ENCODE data around the gene CHST9.
"Not testable (repeated sequence)": the region's sequence is repeated elsewhere in the genome, so short reads cannot be mapped to it uniquely, and the experiment has no call there.

The CHST9 gene

DNA sequence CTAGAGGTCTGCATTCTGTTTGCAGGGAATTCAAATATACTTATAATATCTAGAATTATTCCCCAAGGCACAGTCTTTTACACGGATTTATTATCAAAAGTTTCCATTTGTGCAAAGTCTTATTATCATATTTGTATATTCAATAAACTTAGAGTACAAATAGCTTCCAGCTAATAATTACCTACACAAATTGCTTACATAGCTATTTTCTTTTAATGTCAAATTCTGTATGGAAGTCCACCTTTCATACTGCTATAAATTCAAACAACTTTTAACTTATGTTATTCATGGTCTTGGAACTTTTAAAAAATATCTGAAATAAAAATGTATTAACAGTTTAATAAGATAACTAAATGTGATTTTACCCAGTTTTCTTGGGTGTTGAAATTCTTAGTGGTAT is 13.1 kb downstream of the CHST9 start:
- DNase-seq (ENCODE audit: low spot score) = no peak

DNA sequence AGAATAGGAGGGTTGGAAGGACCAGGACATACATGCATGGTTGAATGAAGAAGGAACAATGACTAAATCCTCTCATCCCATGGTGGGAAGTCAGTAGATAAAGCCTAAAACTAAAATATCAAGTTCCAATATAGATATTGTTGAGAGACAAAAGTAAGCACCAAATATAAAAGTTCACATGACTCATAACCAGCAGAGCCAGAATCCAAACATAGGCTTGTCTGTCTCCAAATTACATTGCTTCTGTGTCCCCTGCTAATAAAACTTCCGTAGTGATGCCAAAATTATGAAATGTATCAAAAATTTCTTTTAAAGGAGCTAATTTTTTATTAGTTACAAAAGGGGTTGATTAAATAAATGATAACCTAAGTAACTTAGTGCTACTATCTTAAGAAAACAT is 19.7 kb downstream of the CHST9 start:
- DNase-seq (ENCODE audit: low spot score) = no peak

DNA sequence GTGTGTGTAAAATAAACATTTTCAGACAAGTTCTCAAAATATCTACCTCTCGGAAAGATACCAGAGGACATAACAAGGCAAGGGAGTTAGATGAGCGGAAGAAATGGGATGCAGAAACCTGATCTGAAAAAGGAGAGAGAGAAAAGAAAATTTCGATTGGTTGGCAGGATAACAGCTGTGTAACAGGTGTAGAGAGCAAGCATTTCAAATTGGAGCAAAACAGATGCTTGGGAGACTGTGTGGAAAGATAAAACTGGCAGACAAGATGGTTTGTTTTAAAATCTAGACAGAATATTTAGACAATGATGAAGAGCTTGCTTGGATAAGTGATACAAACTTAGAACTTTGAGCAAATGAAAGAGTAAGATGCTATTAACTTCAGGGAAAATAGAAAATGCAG is 20.2 kb downstream of the CHST9 start:
- no peak for DNase-seq (ENCODE audit: low spot score)

DNA sequence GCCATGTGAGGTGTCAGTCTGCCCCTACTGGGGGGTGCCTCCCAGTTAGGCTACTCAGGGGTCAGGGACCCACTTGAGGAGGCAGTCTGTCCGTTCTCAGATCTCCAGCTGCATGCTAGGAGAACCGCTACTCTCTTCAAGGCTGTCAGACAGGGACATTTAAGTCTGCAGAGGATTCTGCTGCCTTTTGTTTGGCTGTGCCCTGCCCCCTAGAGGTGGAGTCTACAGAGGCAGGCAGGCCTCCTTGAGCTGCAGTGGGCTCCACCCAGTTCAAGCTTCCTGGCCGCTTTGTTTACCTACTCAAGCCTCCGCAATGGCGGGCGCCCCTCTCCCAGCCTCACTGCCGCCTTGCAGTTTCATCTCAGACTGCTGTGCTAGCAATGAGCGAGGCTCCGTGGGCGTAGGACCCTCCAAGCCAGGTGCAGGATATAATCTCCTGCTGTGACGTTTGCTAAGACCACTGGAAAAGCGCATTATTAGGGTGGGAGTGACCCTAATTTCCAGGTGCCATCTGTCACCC is 21.9 kb downstream of the CHST9 start:
- DNase-seq (ENCODE audit: low spot score) = not testable (repeated sequence)

DNA sequence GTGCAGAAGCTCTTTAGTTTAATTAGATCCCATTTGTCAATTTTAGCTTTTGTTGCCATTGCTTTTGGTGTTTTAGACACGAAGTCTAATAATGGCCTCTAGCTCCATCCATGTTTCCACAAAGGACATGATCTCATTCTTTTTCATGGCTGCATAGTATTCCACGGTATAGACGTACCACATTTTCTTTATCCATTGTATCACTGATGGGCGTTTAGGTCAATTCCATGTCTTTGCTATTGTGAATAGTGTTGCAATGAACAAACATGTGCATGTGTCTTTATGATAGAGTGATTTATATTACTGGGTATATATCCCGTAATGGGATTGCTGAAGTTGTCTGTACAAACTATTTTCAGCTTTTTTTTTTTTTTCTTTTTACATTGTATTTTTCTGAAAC is 35.9 kb downstream of the CHST9 start:
- DNase-seq (ENCODE audit: low spot score) = not testable (repeated sequence)

DNA sequence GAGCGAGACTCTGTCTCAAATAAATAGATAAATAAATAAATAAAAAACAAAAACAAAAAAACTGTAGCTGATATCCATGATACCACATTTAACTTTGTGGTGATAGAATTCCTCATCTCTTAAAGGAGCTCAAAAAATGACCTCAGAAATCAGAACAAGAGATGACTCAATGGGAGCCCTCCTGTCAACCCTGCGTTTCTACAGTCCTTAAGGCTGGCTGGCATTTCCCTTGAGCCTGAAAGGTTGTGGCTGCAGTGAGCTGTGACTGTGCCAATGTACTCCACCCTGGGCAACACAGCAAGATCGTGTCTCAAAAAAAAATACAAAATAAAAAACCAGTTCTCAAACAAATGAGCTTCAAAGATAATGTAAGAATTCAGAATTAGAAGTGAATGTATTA is 40.4 kb downstream of the CHST9 start:
- no peak for DNase-seq (ENCODE audit: low spot score)

DNA sequence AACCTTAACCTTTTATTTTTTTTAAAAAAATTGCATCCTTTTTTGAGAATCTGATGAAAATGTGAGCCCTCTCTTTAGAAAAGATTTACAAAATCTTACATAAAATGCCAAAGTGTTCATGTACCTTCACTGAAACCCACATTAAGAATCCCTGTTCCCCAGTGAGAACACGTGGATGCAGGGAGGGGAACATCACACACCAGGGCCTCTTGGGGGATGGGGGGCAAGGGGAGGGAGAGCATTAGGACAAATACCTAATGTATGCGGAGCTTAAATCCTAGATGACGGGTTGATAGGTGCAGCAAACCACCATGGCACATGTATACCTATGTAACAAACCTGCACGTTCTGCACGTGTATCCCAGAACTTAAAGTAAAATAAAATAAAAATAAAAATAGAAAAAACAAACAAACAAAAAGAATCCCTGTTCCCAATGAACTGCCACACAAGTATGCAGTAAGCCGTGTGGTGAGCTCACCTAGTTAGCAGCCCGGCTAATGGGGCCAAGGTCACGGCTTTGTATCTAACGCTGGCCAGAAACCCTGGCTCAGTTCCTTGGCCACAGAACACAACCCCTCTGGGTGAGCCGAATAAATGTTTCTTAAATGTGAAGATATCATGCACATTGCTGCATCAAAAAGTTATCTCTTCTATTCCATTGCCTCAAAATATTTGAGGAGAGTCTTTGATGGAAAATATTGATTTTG is 41.4 kb downstream of the CHST9 start:
- DNase-seq (ENCODE audit: low spot score) = no peak

DNA sequence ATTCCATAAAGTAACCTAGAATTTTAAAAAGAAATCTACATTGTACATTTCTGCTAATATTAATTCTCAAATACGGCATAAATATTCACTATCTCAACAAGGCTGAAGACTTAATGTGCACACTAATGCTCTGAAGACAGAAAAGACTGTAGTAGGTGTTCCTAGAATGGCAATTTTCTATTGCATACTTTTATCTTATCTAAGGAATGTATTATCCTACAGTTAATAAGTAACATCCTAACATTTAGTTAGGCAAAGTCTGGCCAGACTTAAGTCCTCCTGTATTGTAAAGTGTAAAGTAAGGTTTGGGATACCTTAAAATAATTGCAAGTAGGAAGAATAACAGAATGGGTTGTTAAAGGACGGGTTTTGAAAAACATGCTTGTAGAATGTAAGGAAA is 42.2 kb downstream of the CHST9 start:
- no peak for DNase-seq (ENCODE audit: low spot score)

DNA sequence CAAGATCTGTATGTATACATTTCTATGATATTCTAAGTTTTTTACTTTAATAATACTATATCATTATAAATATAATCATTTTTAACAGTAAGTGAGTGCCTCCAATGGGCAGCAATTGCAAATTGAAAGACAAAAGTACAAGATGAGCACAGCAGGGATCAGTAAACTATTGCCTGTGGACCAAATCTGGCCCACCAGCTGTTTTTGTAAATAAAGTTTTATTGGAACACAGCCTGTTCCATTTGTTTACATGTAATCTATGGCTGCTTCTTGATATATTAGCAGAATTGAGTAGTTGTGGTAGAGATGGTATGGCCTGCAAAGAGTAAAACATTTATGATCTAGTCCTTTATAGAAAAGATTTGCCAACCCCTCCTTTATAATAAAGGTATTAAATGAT is 43.2 kb downstream of the CHST9 start:
- no peak for DNase-seq (ENCODE audit: low spot score)

DNA sequence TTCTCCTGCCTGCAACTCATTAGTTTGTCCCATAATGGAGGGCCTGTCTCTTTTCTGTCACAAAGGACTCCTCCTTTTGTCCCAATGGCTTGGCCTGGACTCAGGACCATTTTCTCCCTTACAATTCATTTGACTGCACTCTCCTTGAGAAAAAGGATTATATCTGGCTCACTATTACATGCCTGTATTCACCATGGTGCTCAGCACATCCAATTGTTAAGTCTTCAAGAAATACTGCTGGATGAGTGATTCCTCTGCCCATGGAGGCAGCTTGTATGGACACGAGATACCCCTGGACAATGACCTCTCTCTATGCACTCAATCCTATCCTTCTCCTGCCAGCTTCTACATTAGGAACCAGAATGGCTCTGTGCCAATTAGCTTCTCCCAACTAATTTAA is 47.0 kb downstream of the CHST9 start:
- no peak for DNase-seq (ENCODE audit: low spot score)

DNA sequence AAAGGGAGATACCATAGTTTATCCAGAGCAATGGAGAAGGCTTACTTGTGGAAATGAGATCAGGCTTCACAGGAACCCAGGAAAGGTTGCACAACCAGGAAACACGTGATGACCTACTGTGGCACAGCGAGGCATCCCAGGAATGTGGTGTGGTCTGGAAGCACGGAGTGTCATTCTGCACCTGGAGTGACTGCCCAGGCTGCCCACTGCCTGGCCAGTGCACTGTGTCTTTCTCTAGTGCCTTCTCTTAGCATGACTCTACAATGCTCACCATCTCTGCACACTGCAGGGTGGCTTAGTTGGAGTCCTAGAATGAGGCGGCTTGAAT is 48.9 kb downstream of the CHST9 start:
- no peak for DNase-seq (ENCODE audit: low spot score)

DNA sequence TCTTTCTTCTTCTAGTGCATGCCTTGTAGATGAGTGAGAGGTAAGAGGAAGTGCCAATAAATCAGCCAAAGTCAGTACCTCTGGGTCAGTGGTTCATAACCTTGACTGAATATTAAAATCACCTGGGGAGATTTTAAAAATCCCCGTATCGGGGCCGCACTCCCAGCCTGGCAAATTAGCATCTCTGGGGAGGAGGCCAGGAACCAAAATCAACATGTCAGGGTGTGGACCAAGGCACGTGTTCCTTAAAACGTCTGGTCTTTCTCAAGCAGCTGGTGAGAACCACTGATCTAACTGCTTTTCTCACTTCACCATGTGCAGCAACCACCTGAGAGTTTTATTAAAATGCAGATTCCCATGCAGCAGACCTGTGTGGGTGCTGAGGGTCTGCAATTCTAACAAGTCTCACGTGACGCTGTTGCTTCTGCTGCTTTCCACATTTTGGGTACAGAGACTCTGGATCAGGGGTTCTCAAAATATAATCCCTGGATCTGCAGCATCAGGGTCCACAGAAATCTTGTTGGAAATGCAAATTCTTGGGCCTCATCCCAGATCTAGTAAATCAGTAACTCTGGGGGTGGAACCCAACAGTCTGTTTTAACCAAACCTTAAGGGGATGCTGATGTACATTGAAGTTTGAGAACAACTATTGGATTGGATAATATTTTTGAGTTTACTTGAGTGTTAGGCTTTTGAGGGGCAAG is 49.5 kb downstream of the CHST9 start:
- DNase-seq (ENCODE audit: low spot score) = no peak

DNA sequence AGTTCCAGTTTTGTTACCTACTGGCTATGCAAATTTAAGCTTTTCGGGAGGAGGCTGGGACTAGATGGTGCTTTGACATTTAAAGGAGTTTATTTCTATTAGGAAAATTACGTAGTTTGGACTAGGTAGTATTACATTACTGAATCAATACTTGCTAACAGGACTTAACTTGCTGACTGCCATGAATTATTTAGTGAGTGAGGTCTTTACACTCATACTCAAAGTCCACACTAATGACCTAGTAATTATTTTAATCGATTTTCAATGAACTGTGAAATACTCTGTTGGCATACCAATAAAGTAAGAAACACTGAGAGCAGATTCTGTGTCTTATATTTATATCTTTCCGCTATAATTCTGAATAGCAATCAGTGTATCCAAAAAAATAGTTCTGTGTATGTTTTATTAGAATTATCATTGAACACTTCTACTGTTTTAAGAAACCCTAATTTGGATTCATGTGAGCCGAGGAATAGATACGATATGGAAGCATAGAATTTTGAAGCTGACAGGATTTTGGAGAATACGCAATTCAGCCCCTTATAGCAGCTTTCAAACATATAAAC is 55.0 kb downstream of the CHST9 start:
- no peak for DNase-seq (ENCODE audit: low spot score)

DNA sequence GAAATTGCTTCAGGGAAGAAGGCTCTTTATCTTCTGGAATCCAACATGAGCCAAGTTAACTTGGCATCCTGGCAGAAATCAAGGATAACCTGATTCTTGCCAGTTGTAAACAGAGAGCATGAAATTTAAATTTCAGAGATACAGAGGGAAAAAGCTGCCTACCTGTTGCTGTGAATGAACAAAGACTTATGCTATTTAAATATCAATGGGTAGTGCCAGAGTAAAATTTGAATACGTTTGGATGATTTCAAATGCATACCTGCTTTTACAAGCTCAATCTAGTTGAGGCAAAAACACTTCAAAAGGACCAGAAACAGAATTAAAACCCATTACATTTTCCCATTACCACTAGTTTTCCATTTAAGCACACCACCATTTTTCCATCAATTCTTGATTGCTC is 60.9 kb downstream of the CHST9 start:
- no peak for DNase-seq (ENCODE audit: low spot score)

DNA sequence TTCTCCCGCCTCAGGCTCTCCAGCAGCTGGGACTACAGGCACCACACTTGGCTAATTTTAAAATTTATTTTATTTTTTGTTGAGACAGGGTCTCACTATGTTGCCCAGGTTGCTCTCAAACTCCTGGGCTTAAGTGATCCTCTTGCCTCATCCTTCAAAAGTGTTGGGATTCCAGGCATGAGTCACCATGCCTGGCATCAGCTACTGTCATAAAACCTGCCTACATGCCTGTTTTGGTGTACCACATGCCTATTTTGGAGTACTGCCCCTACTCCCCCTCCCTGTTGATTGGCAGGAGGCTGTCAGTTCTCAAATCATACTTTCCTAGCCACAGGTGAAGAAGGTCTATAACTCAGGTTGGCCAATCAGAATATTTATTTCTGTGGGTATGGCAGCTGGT is 64.0 kb downstream of the CHST9 start:
- DNase-seq (ENCODE audit: low spot score) = no peak

DNA sequence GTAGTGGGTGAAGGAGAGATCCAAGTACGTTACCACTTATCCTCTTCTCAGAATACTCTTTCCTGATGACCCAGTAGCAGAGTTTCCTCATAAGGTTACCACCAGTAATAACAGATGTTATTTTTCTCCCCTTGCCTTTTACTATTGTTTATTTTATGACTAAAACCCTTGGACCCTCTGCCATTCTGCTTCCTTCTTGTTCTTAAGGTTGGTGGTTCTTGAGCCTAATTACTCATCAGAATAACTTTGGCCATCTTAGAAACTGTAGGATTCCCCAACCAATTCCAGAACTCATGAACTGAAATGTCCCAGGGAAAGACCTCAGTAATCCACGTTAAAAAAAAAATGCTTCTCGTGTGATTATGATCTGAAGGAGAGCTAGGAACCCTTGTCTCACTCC is 64.9 kb downstream of the CHST9 start:
- no peak for DNase-seq (ENCODE audit: low spot score)

DNA sequence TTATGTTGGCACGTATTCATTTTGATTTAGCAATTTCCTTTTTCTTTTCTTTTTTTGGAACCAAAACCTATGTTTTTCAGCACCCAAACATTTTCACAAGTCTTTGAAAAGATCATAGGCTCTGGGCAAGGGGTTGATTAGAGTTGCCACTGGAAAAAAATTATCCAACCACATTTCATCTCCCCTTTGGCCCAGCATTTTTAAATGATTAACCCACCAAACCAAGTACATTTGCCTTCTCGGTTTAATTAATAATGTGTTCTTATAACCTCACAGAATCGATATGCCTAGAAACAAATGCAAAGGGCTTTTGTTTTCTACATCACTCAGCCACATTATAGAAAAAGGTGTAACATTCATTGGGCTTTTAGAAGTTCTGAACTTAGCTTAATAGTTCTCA is 66.1 kb downstream of the CHST9 start:
- DNase-seq (ENCODE audit: low spot score) = no peak

DNA sequence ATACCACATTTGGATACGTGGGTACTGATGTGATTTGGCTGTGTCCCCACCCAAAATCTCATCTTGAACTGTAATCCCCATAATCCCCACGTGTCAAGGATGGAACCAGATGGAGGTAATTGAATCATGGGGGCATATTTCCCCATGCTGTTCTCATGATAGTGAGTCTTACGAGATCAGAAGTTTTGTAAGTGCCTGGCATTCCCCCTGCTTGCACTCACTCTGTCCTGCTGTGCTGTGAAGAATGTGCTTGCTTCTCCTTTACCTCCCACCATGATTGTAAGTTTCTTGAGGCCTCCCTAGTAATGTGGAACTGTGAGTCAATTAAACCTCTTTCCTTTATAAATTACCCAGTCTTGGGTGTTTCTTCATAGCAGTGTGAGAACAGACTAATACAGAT is 70.3 kb downstream of the CHST9 start:
- DNase-seq (ENCODE audit: low spot score) = no peak

DNA sequence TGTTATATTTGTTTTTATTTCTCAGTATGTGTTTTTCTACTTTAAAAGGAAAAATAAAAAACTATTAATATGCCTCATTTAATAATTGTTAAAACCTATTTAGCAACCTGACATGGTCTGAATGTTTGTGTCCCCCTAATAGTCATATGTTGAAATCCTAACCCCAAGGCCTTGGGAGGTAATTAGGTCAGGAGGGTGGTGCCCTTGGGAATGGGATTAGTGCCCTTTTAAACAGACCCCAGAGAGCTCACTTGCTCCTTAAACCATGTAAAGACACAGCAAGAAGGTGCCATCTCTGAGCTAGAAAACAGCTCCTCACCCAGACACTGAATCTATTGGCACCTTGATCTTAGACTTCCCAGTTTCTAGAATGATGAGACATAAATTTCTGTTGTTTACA is 71.8 kb downstream of the CHST9 start:
- DNase-seq (ENCODE audit: low spot score) = no peak

DNA sequence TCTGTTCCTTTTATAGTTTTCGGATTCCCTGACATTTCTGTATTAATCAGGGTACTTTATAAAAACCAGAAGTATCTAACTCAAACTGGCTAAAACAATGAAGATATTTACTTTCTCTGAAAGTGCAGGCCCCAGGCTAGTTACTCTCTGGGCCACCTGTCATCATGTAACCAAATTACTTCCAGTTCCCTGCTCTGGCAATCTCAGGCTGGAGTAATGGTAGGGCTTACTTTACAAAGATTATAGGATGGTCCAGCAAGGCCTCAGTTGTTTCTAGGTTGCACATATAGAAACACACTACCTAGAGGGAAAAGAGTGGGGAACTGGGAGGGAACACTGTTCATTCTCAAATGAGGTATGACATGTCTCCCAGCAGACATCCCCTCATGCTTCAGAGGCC is 74.8 kb downstream of the CHST9 start:
- no peak for DNase-seq (ENCODE audit: low spot score)

DNA sequence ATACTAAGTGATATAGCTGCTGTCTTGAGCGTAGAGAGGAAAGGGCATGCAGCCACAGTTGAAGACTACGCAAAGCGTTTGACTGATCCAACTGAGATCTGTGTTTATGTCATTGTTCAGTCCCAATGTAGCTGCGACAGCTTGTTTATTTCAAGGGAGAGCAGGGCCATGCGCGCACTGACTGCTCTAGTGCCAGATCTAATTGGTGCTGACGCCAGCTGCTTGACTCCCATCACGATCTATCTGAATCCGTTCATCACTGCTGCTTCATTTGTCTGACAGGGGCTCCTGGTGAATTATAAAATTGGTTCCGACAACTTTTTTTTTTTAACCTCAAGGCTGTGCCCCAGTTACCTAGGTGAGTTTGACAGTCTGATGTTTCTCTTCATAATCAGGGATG is 75.7 kb downstream of the CHST9 start:
- no peak for DNase-seq (ENCODE audit: low spot score)

DNA sequence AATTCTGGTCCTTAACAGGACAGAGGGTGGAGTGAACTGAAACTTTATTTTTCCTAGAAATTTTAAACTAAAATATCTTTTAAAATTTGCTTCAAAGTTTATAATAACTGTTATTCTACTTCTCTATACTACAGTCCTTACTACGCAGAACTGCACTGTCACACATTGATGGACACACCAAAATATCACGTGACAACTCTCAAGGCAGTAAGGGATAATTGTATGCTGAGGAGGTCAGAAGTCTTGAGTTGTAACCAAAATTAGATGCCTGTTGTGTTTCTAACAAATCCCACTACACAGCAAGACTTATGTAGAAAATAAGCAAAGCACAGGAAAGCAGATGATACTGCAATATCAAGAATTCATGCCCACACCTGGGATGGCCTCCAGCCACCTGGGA is 76.3 kb downstream of the CHST9 start:
- DNase-seq (ENCODE audit: low spot score) = no peak

DNA sequence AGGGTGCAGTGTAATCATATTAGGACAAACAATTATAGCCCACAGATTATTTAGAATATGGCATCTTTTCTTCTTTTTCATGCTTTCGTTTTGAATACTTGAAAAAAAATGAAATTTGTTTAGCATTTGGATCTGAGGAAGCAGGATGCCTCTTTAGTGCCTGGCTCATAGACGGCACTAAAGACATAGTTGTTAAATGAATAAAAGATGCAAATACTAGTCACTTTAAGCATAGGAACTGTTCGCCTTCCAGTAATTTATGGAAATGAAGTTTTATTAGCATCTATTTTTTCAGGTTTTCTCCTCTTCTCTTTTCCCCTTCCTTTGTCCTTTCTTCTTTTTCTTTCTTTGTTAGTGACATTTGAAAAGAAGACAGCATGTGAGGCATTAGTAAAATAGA is 80.4 kb downstream of the CHST9 start:
- no peak for DNase-seq (ENCODE audit: low spot score)

DNA sequence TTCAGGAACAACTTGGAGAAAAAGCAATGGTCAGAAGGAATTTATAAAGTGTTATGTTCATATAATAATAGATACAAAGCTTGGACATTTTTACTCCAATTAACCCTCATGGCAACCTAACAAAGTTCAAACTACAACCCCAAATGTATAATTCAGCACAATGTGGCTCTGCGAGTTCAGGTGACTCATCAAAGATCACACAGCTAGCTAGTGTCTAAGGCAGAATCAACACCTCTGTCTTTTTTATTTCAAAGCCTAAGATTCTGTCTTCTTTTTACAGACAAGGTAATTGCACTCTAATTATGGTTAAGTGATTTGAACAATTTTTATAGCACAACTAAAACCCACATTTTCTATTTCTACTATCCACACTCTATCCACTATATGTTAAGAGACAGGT is 90.5 kb downstream of the CHST9 start:
- no peak for DNase-seq (ENCODE audit: low spot score)

Measured in D341Med (cell line).